IPS-NIHi11 (cell line): ENCODE data around the gene PPP2R2B.
"Not testable (repeated sequence)": the region's sequence is repeated elsewhere in the genome, so short reads cannot be mapped to it uniquely, and the experiment has no call there.

ENCODE experiments used
- DNase-seq: peaks from one replicate; pipeline ENCODE4 v3.0.0; 2012; ENCODE audit warnings: mixed read lengths, low spot score

The PPP2R2B gene

DNA sequence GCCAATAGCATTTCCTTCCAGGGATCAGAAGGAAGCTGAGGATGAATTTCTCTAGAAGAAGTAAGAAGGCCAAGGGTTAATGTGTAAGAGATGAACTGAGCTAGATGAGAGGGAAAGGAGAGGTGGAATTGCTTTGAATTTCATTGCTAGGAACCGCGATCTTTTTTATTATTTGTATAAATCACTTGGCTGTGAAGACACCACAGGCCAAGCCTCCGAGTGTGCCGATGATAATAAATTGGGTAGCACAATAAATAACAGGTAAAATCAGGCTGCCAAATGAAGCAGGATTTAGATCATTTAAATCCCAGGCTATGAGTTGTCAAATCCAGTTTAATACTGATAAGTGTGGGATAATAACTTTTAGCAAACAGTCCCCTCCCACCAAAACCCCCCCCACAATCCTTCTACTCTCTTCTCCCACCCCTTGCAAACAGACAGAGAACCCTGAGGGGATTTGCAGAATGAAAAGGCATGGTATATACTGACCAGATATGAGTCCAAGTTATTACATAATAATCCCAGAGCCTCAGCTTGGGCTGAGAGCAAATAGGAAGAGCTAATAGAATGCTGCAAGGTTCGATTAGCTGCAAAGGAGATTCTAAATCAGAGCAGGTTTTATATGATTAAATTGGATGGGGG lies 143.5 kb downstream of the PPP2R2B start:
- no peak for DNase-seq

DNA sequence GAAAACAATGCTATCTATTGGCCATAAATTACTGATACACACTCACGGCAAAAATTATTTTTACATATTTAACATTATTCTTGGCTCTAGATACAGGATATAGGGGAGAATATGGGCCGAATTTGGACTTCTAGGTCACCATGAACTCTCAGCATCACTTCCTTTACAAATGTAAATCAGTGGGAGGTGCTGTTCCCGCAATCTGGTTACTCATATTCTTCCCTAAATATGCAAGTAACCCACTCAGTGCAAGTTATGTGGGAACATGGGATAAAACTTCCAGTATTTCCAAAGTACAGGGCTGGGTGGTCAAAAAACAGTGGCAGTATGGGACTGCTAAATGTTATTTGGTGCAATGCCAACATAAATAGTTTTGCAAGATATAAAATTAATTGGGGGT lies 145.6 kb downstream of the PPP2R2B start:
- no peak for DNase-seq

DNA sequence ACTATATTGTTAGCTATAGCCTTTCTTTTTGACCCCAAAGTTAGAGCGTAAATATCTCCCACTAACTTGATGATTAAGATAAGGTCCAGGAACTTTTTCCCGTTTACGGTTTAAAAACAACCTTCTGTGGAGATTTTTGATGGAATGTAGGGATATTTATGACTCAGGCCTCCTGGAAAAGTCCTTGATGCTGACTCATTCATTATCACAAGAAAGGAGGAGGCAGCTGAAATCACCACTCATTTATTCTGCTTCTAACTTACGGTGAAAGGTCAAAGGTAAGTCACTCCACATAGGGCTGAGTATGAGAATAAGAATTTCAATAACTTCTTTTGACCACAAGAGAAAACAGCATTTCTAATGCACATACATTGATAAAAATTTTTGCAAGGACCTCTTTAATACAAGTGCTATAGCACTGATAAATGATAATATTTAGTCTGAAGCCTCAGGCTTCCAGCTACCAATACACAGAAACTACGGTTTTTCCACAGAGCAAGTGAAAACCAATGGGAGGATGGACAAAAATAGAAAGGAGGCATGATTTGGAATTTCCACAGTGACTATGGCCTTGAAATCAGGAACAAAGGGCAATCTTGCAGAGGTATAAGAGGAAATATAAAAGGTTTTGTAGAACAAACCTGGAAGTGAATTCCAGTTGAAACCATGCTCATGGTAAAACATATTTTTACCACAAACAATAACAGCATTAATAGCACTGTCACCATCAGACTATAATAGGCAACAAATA lies 146.5 kb downstream of the PPP2R2B start:
- peak; percentile 12 for DNase-seq

DNA sequence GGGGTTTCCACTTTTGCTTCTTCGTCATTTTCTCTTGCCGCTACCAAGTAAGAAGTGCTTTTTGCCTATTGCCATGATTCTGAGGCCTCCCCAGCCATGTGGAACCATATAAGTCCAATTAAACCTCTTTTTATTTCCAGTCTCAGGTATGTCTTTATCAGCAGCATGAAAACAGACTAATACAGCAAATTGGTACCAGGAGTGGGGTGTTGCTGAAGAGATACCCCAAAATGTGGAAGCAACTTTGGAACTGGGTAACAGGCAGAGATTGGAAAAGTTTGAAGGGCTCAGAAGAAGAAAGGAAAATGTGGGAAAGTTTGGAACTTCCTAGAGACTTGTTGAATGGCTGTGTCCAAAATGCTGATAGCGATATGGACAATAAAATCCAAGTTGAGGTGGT lies 149.8 kb downstream of the PPP2R2B start:
- not testable (repeated sequence) for DNase-seq

DNA sequence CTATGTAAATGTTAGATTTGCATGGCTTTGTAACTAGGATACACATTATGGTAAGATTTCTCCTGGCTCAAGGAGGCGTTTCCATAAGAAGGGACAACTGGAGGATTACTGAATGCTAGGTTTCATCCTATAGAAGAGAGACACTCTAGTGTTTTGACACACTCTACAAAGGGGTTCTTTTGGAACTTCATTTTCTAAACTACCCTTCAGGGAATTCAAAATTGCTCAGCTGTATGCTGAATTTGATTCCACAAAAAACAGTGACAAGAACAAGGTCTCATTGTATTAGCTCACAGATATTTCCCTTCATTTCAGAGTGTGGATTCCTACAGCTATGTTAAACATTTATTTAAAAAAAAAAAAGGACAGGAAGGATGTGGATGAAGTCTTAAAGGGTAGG lies 151.7 kb downstream of the PPP2R2B start:
- DNase-seq = no peak

DNA sequence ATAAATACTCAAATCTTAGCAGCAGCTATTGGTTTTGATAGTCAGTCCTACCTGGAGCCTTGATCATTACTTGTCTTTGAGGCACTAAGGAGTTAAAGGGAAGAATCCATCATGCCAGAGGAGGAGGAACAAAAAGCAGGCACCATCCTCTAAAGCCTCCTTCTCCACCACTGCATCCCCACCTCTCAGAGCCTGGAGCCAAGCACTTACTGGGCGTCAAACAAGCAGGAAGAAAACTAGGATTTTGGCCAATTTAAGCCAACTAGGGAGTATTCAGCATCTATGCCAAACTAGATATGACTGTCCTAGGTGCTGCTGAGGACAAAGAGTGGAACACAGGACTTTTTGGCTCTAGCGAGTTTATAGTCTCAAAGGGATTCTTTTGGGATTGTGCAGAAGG lies 152.5 kb downstream of the PPP2R2B start:
- no peak for DNase-seq

DNA sequence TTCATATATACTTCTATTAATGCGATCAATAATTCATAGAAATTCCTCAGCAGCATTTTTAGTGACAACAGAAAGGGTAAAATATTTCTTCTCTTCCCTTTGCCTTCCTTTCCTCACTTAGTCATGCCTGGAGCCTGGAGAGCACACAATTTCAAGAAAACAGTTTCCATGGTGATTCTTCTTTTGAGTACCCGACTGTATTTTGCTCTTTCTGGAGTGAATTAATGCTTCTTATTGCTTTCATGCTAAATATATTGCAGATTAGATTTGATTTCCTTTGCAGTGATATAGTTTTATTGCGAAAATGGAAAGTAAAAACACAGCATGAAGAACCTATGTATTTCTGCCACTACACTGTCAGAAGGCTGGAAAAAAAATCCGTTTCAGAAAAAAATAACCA lies 153.5 kb downstream of the PPP2R2B start:
- no peak for DNase-seq

DNA sequence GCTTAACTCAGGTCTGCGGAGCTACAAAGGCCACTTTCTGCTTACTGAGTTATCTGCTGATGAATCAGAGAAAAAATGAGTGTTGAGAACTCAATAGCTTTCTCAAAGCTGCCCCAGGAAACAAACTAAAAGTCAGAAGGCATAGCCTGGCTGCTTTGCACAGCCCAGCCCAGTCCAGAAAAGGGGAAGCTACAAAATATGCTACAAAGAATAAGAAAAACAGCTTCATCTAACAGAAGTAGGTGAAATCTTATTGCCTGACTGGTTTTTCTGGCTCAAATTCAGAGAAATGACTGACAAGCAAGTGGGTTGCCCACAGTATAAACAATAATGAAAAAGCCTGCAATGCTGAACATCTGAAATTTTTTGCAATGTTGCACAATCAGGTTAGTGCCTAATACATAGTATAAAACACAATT lies 156.2 kb downstream of the PPP2R2B start:
- DNase-seq = no peak

DNA sequence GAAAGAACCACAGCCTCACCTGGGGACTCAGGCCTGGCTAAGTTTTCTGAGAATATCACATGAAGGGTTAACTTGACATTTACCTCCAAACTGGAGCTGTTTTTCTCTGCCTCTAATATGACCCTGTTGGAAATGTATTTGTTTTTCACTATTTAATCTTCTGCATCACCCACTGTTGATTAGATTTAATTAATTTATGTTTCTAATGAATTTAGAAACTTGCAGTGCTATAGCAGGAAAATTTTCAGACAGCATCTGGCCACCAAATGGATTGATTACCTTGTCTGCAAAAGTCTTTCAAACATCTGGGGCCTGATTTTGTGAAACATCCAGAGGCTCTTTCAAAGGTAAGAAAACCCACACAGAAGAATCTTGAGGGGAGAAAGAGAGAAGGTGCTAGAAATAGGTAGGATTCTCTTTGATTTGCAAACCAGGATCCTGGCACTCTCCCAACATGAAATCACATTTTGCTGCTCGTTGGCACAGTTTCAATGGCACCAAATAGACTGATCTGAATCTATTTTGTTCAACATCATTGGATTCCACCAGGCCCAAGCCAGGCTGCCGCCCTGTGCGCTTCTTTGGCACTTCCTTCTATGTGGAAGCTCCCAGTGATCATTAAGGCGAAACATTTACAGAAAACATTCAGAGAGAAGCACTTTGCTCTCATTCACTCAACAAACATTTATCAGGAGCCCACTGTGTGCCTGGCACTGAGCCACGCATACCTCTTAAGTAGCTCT lies 157.3 kb downstream of the PPP2R2B start:
- no peak for DNase-seq

DNA sequence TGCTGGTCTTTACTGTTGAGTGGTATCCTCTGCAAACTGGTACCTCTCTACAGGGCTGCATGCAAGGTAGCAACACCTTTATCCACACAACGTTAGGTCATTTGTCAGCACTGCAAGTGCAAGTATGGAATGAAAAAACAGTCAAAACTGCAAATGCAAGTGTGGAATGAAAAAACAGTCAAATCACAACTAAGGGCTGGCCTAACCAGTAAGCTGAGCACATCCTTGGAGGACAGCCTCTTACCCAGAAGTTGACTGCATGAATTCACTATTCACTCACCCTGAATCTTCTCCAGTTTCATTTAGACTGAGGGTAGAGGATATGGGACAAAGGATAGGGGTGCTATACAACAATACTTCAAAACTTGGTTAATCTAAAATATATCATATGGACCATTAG lies 158.4 kb downstream of the PPP2R2B start:
- no peak for DNase-seq

DNA sequence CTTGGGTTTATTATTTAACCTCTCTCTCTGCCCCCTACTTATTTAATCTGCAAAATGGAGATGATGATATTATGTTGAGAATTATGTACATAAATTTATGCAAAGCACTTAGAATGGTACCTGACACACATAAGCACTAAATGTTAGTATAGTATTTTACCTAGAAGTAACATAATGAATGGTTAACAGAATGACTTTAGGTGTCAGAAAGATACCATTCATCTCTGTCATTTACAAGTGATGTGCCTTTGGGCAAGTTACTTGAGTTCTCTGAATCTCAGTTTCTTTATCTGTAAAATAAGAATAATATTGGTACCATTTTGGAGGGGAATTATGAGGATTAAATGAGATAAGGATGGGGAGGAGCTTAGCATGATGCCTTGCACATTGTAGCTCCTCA lies 159.4 kb downstream of the PPP2R2B start:
- DNase-seq = no peak

DNA sequence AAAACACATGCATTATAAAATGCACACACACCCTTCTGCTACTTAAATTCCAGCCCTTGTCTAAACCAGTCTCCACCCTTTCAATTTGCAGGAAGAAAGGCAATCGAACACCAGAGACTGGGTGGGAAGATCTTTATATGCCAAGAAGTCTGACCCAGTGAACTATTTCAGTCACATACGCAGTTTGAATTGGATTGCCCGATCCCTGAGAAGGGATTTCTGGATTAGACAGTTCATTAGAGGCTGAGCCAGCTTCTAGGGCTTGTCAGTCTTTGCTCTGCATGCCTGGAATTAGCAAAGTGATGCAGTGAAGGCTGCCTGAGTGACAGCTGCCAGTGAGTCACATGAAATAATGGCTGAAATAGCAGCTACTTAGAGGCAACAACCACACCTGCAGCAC lies 159.9 kb downstream of the PPP2R2B start:
- DNase-seq = no peak

DNA sequence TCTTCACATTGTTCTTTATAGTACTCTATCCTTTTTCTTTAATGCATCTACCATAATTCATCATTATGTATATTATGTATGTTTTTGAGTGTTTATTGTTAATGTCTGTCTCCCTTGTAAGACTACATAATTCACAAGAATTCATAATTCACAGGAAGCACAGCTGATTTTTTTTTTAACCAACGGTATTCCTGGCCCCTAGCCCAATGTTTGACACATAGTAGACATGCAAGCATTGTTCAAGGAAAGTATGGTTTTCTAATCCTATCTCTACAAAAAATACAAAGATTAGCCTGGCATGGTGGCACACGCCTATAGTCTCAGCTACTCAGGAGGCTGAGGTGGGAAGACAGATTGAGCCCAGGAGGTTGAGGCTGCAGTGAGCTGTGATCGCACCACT lies 160.6 kb downstream of the PPP2R2B start:
- no peak for DNase-seq

DNA sequence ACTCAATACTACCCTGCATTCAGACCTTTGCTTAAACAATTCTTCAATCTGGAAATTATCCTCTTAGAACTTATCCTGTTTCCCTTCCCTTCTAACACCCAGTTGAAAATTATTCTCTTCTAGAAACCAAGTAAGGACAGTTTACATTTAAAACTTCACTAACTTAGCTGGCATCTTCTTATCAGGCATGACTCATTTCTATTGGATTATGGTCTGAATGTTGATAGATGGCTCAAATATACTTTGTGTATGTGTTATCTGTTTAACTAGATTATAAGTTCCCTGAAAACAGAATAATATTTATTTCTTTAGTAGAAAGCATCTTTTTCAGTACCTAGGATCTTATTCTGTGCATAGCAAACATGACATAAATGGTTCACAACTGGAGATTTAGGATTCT lies 161.9 kb downstream of the PPP2R2B start:
- DNase-seq = no peak

DNA sequence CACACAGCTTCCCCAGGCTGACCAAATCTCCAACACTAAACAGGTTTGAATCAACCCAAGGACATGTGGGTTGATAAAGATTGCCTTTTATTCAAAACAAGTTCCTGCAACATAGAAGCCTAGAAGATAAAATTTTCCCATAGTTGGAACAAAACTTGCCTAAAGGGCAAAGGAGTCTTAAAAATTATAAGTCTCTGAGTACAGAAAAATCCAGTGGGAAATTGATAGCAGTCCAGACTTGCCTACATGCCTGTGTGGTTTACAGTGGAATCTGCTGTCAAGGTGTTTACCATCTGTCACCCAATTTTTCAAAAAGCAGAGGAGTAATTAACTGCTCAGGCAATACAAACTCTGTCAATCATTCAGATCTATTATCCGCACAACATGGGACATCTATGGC lies 168.2 kb downstream of the PPP2R2B start:
- DNase-seq = no peak

DNA sequence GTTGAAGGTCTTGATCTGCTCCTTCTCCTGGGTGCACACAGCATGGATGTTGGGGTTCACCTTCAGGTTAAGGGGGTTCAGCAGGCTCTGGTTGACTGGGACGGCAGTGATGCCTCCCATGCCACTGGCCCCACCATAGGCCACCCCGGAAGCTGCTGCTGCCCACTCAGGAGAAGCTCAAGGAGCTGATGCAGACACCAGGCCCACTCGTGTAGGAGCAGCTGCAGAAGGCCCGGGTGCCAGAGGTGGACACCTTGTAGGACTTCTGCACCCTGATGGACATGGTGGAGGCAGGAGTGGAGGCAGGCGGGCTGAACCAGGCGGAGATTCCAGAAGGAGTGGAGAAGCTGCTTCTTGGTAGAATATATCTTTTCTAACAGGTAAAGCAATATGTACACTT lies 171.2 kb downstream of the PPP2R2B start:
- DNase-seq = no peak

DNA sequence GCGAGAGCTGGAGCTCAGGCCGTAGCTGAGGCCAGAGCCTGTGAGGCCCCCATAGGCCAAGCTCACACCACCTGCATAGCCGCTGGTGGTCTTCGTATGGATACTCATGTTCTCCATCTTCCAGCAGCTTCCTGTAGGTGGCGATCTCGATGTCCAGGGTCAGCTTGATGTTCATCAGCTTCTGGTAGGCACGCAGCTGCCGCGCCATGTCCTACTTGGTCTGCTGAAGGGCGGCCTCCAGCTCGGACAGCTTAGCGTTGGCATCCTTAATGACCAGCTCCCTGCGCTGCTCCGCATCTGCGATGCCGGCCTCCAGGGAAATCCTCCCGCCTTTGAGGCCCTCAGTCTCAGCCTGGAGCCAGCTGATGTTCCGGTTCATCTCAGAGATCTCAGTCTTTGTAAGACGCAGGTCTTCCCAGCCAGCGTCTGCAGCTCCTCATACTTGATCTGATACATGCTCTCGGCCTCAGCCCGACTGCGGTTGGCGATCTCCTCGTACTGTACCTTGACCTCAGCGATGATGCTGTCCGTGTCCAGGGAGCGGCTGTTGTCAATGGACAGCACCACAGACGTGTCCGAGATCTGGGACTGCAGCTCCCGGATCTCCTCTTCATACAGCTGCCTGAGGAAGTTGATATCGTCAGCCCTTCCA lies 172.1 kb downstream of the PPP2R2B start:
- peak; percentile 18 for DNase-seq

DNA sequence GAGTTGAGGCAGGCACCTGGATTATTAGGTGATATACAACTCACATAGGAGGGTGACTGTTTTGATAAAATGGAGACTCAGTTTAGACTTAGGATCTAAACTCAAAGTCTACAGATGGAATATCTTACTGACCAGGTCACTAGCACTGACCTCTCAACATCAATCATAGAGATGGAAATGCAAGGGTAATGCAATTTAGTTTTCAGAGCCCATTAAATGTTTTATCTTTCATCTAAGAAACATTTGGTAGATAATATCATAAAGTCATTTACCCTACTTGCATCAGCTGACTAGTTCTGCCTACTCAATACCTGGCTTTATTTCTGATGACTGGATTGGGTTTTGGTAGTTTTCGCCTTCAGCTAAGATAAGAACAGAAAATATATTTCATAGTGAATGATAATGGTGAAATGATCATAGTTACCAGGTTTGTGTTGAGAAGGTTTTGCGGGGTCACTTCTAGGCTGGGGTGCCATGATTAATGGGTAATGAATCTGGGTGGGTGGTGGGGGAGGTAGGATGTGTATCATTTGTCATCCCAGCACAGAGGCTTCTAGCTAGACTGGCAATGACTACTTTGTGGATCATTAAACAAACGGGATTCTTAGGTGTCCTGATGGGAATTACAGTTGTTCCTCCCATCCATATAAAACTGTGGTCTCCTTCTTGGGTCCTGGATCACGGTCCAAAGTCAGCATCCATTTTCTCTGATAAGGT lies 173.4 kb downstream of the PPP2R2B start:
- no peak for DNase-seq

DNA sequence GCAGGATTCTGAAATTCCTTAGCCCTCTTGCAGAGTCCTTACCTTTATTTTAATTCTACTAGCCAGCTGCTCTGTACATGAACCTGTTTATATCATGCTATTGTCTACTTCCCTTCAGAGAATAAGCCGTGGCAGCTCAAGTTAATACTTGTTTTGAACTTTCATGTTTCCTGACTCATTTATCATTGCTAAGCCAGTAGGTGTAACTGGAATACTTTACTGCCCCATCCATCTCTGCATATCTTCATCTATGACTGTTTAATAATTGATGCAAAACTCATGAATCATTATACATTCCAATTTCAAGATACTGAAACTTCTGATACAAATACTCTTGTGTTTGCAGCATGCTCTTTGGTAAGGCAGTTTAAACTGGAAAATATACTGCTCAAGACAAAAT lies 174.7 kb downstream of the PPP2R2B start:
- no peak for DNase-seq

DNA sequence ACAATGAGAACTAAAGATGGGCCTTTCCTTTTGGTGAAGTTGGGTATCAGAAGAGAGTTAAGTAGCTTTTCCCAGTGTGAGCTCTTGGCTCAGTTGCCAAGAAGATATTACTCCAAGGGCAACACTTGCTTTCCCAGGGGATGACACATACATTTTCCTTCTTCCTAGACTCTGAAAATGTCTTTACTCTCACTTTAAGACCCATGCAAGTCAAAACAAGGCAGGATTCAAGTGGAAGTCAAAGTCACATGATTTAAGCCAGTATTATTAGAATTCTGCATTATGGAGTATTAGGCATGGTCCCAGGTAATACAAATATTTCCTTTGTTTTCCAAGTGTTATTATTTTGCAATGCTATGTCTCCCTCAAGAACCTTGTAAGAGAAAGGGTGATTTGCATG lies 175.1 kb downstream of the PPP2R2B start:
- DNase-seq = no peak

DNA sequence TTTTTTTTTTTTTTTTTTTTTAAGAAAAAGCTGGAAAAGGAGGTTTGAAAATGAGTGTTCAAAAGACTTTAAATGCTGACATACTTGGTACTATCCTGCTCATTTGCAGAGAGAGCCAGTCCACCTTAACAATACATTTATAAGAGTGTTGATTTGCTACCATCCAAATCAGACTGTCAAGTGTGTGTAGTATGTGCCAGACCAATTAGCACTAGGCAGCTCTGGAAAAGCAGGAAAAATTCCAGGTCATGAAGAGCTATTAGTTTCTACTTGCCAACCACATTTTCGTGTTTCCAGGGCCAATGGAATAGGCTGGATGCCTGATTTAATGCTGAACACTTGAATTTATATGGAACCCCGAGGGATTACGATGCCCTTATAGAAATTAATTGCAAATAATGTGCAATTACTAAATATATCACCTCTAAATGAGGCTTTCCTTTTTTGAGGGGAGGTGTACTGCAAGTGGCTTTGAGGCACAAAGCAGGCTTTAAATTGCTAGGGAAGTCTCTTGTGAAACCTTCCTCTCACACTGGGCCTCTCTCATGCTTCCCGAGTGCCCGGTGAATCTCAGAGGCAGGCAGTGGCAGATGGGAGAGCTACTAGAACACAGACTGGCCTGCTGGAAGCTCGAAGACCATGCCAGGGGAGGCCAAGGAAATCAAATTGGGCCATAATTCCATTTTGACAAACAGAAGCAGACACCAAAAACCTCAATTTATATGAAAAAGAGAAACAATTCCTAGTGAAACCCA lies 178.7 kb downstream of the PPP2R2B start:
- DNase-seq = no peak
